Tibial nerve (tissue), 3 donors: Measurements from ENCODE around the gene NEO1.

Experiments used
- CTCF ChIP-seq, 5 experiments: fragments of 200-600 bp in 3 of 5; fragments of 450-650 bp in 2 of 5; sonication (generic) in 3 of 5; IDR thresholded peaks; one replicate each; pipeline ENCODE4 v1.5.1; 2016 to 2019; ENCODE audit warnings: antibody characterized with exemption in 5 of 5, mild to moderate bottlenecking in 3 of 5, moderate library complexity in 2 of 5
- POLR2A ChIP-seq, 2 donors: fragments of 450-650 bp; IDR thresholded peaks; one replicate each; pipeline ENCODE4 v1.6.1; 2017; ENCODE audit warnings: antibody characterized with exemption in 2 of 2, mild to moderate bottlenecking in 2 of 2, moderate library complexity in 2 of 2

GRCh38 chr15:73338606-73339374, 286.5 kb downstream of the NEO1 start:
- TF ChIP-seq CTCF (IDR thresholded peaks at IDR 0.05) (no peak), POLR2A (IDR thresholded peaks at IDR 0.05) (no peak)
